ENCODE measurements around the gene MRFAP1L1.

GRCh38 chr4:6665320-6665654, 44.4 kb downstream of the MRFAP1L1 start:
- TF ChIP-seq POLR2AphosphoS5 (IDR thresholded peaks at IDR 0.05; ENCODE audit: low read depth, low read length) (no peak), TAF1 (IDR thresholded peaks at IDR 0.05; ENCODE audit: low read depth, low read length) (no peak)
